SH-SY5Y (cell line): ENCODE results near the gene ATL3.

Experiments used
- GATA2 ChIP-seq: IDR thresholded peaks from 2 replicates; pipeline ENCODE4 v1.6.1; 2011; ENCODE audit warnings: mild to moderate bottlenecking, low read depth, low read length
- GATA3 ChIP-seq: IDR thresholded peaks from 2 replicates; pipeline ENCODE4 v1.6.1; 2011; ENCODE audit warnings: low read depth, mild to moderate bottlenecking, low read length, moderate library complexity

DNA sequence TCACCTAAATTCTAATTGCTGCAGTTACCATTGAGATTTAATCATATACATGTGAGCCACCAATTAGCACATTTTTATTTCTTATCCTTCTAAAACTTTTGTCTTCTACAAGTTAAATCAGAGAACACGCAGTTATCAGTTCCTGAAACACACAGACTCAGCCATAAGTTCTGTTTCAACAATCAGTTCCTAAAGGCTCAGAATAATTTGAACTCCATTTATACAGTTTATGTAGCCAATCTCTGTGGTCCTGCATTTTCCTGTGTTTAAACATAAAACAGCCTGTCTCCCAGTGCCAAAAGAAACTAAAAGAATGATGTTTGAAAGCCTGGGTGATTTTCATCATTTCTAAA lies 59.8 kb downstream of the ATL3 start:
- TF ChIP-seq GATA3 (no peak), GATA2 (no peak)
